ENCODE data around the gene COMT. TPM values are rescaled to one million over a fixed set of nuclear protein-coding genes. Genes with fewer than 3 reads are reported as not detected.
A peak's percentile ranks its signal among the peaks of the same experiment; 100 is the strongest.

Gene COMT
- total and polyA plus RNA-seq, 9 of the 15 experiments (the other 6 are each of a cell fraction or from before 2014, with no cell fraction given) = 12.5 to 351 (median 155) TPM

DNA sequence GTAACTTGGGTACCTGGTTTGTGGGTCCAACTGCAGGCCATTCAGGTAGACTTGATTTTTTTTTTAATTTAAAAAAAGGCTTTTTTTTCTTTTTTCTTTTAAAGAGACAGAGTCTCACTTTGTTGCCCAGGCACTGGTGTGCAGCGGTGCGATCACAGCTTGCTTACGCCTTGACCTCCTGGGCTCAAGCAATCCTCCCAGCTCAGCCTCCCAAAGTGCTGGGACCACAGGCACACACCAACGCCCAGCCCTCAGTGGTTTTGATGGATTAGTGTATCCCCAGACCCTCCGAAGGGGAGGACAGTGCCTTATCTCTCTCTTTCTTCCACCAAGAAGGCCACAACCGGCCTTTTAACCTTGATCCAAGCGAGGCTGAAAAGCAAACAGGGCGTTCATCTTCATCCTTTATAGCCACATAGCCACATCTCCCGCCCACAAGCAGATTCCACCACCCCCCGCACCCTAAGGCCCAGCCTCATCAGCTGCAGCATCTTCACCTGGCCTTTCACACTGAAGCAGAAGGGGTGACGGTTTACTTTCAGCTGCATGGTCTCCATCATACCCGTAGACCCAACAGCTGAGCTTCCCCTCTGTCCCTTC lies 17.6 kb upstream of the COMT start (continued):
- TF ChIP-seq, protein P1, sequence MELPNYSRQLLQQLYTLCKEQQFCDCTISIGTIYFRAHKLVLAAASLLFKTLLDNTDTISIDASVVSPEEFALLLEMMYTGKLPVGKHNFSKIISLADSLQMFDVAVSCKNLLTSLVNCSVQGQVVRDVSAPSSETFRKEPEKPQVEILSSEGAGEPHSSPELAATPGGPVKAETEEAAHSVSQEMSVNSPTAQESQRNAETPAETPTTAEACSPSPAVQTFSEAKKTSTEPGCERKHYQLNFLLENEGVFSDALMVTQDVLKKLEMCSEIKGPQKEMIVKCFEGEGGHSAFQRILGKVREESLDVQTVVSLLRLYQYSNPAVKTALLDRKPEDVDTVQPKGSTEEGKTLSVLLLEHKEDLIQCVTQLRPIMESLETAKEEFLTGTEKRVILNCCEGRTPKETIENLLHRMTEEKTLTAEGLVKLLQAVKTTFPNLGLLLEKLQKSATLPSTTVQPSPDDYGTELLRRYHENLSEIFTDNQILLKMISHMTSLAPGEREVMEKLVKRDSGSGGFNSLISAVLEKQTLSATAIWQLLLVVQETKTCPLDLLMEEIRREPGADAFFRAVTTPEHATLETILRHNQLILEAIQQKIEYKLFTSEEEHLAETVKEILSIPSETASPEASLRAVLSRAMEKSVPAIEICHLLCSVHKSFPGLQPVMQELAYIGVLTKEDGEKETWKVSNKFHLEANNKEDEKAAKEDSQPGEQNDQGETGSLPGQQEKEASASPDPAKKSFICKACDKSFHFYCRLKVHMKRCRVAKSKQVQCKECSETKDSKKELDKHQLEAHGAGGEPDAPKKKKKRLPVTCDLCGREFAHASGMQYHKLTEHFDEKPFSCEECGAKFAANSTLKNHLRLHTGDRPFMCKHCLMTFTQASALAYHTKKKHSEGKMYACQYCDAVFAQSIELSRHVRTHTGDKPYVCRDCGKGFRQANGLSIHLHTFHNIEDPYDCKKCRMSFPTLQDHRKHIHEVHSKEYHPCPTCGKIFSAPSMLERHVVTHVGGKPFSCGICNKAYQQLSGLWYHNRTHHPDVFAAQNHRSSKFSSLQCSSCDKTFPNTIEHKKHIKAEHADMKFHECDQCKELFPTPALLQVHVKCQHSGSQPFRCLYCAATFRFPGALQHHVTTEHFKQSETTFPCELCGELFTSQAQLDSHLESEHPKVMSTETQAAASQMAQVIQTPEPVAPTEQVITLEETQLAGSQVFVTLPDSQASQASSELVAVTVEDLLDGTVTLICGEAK (IDR thresholded peaks at IDR 0.05) = no peak
- TF ChIP-seq, protein P1 (CRISPR knock-in tag; IDR thresholded peaks at IDR 0.05) = 0 out of 2 replicates have a peak, but pooled peaks have one; percentile 3
- no peak for TF ChIP-seq SNIP1 (IDR thresholded peaks at IDR 0.05; ENCODE audit: low read depth)
- no peak for TF ChIP-seq HEY1 (CRISPR knock-in tag; IDR thresholded peaks at IDR 0.05; ENCODE audit: borderline replicate concordance)
- TF ChIP-seq FOXA1 (IDR thresholded peaks at IDR 0.05; ENCODE audit: borderline replicate concordance) = no peak
- no peak for TF ChIP-seq NR2C2 (CRISPR knock-in tag; IDR thresholded peaks at IDR 0.05)
- TF ChIP-seq NR2C2 (tag; IDR thresholded peaks at IDR 0.05) = no peak
- TF ChIP-seq FOXA3 (CRISPR knock-in tag; conservative IDR thresholded peaks at IDR 0.05 in 1 of 2, IDR thresholded peaks at IDR 0.05 in 1 of 2) = 0 out of 4 replicates have a peak, but pooled peaks of 1 of the 2 experiments have one; percentile 52
- 0 out of 2 replicates have a peak, but pooled peaks have one; percentile 23 for TF ChIP-seq FOXP1 (CRISPR knock-in tag; IDR thresholded peaks at IDR 0.05)
- TF ChIP-seq, protein P2, sequence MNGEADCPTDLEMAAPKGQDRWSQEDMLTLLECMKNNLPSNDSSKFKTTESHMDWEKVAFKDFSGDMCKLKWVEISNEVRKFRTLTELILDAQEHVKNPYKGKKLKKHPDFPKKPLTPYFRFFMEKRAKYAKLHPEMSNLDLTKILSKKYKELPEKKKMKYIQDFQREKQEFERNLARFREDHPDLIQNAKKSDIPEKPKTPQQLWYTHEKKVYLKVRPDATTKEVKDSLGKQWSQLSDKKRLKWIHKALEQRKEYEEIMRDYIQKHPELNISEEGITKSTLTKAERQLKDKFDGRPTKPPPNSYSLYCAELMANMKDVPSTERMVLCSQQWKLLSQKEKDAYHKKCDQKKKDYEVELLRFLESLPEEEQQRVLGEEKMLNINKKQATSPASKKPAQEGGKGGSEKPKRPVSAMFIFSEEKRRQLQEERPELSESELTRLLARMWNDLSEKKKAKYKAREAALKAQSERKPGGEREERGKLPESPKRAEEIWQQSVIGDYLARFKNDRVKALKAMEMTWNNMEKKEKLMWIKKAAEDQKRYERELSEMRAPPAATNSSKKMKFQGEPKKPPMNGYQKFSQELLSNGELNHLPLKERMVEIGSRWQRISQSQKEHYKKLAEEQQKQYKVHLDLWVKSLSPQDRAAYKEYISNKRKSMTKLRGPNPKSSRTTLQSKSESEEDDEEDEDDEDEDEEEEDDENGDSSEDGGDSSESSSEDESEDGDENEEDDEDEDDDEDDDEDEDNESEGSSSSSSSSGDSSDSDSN (IDR thresholded peaks at IDR 0.05; ENCODE audit: borderline replicate concordance in 1 of 2, low read depth in 2 of 2, low read length in 2 of 2) = no peak
- no peak for TF ChIP-seq ZNF124 (CRISPR knock-in tag; IDR thresholded peaks at IDR 0.05)
- no peak for TF ChIP-seq SPI1 (IDR thresholded peaks at IDR 0.05; ENCODE audit: borderline replicate concordance, low read depth, low read length)
- TF ChIP-seq CCNT2 (IDR thresholded peaks at IDR 0.05; ENCODE audit: borderline replicate concordance, extremely low read depth, insufficient read length, low read depth, low read length) = no peak
- TF ChIP-seq BCL6 (CRISPR knock-in tag; IDR thresholded peaks at IDR 0.05) = no peak
- no peak for TF ChIP-seq ATF1 (CRISPR knock-in tag; IDR thresholded peaks at IDR 0.05)
- TF ChIP-seq ATF1 (tag; IDR thresholded peaks at IDR 0.05) = no peak
- no peak for TF ChIP-seq RCOR1 (IDR thresholded peaks at IDR 0.05; ENCODE audit: borderline replicate concordance in 1 of 2, low read depth in 2 of 2, low read length in 2 of 2)
- TF ChIP-seq CSDE1 (IDR thresholded peaks at IDR 0.05) = no peak
